OCI-LY7 (cell line): ENCODE data around the gene C1QBP. TPM values are rescaled to one million over a fixed set of nuclear protein-coding genes. Genes with fewer than 3 reads are reported as not detected.
A peak's percentile ranks its signal among the peaks of the same experiment; 100 is the strongest.

ENCODE experiments used
- BruUV-seq: library from RNA; stranded (reverse); fragments of 400-500 nt; replicated peaks from 2 replicates; lab custom pipeline; 2021; lab: Mats Ljungman, UMichigan
- CTCF ChIA-PET: fragments of 300-600 bp; sonication (Branson Sonifier 250); formaldehyde crosslinking; loops from one replicate; lab custom pipeline; 2022; ENCODE audit warnings: antibody characterized with exemption; ENCODE audit not compliant: unreplicated experiment; lab: Charles Lee
- POLR2A ChIA-PET: fragments of 300-600 bp; sonication (Branson Sonifier 250); formaldehyde crosslinking; loops from one replicate; lab custom pipeline; 2022; ENCODE audit warnings: antibody characterized with exemption; lab: Charles Lee
- DNase-seq: peaks from one replicate; pipeline ENCODE4 v3.0.0-alpha.2; 2015; ENCODE audit warnings: low spot score
- H2AFZ ChIP-seq: fragments of 200-600 bp; sonication (generic), shearing (Covaris generic); 2 replicates; pipeline ENCODE4 v1.6.1; 2014; ENCODE audit warnings: mild to moderate bottlenecking, antibody characterized with exemption, low read length, moderate library complexity
- H3K27ac ChIP-seq: fragments of 200-600 bp; sonication (generic); 2 replicates; pipeline ENCODE4 v1.5.1; 2014; ENCODE audit warnings: mixed run types, low read depth, mild to moderate bottlenecking, moderate library complexity, low read length, inconsistent platforms; ENCODE audit not compliant: poor library complexity, severe bottlenecking
- H3K36me3 ChIP-seq: fragments of 200-600 bp; sonication (generic); 2 replicates; pipeline ENCODE4 v1.6.1; 2014; ENCODE audit warnings: mild to moderate bottlenecking, antibody characterized with exemption, low read length, moderate library complexity, mixed read lengths; ENCODE audit not compliant: insufficient read depth
- H3K4me1 ChIP-seq: fragments of 200-600 bp; sonication (generic); 2 replicates; pipeline ENCODE4 v1.5.1; 2014; ENCODE audit warnings: mild to moderate bottlenecking, low read length; ENCODE audit not compliant: insufficient read depth, poor library complexity, severe bottlenecking
- H3K4me2 ChIP-seq: fragments of 200-600 bp; sonication (generic); 2 replicates; pipeline ENCODE4 v1.6.1; 2014; ENCODE audit warnings: mild to moderate bottlenecking, low read length
- H3K4me3 ChIP-seq: fragments of 200-600 bp; sonication (generic); 2 replicates; pipeline ENCODE4 v1.5.1; 2014; ENCODE audit warnings: mild to moderate bottlenecking, low read depth, low read length; ENCODE audit not compliant: poor library complexity, severe bottlenecking
- H3K79me2 ChIP-seq: fragments of 200-600 bp; sonication (generic); 2 replicates; pipeline ENCODE4 v1.6.1; 2016; ENCODE audit warnings: low read depth, mild to moderate bottlenecking, low read length, moderate library complexity, mixed read lengths; ENCODE audit not compliant: insufficient read depth
- H3K9me2 ChIP-seq: fragments of 200-600 bp; sonication (generic); 2 replicates; pipeline ENCODE4 v1.6.1; 2016; ENCODE audit warnings: mild to moderate bottlenecking, low read length, mixed read lengths; ENCODE audit not compliant: insufficient read depth
- H3K9me3 ChIP-seq: fragments of 200-600 bp; sonication (generic); 2 replicates; pipeline ENCODE4 v1.6.1; 2014; ENCODE audit warnings: mild to moderate bottlenecking, mixed run types, low read length, mixed read lengths
- H4K20me1 ChIP-seq: fragments of 200-600 bp; sonication (generic); 2 replicates; pipeline ENCODE4 v1.6.1; 2014; ENCODE audit warnings: mild to moderate bottlenecking, antibody characterized with exemption, low read length, moderate library complexity, mixed read lengths; ENCODE audit not compliant: insufficient read depth
- CTCF ChIP-seq: fragments of 200-600 bp; sonication (generic); conservative IDR thresholded peaks from 2 replicates; pipeline ENCODE4 v1.5.1; 2014; ENCODE audit warnings: mild to moderate bottlenecking, antibody characterized with exemption, low read length, moderate library complexity, mixed read lengths
- EZH2phosphoT487 ChIP-seq: fragments of 200-600 bp; sonication (generic); IDR thresholded peaks from 2 replicates; pipeline ENCODE4 v1.6.1; 2018; ENCODE audit warnings: low read depth, borderline replicate concordance, mild to moderate bottlenecking, mixed run types, antibody characterized with exemption, low read length, moderate library complexity, mixed read lengths
- intact Hi-C: fragments of 100-400 bp; cut with micrococcal nuclease; formaldehyde crosslinking; loops from one replicate; pipeline ENCODE4 v1.10.0; 2022; ENCODE audit not compliant: unreplicated experiment
- total RNA-seq, 2 experiments: library from RNA; depleted of rRNA in 1 of 2; stranded (reverse); fragments of >200 nt in 1 of 2; shearing (Covaris generic) in 1 of 2; gene quantifications; 2 replicates each; pipeline ENCODE4 v1.2.3, GENCODE V29; 2014 to 2022

The C1QBP gene
- total RNA-seq, 2 experiments from 2014 or later: 260 to 322 TPM

GRCh38 chr17:5486206-5487124, 47.5 kb upstream of the C1QBP start, which contains the start of gene MIS12:
TSS of gene MIS12 (plus strand) at chr17:5486566. CDS start at chr17:5488863, 2,297 bp downstream.
- peaks cover 71% of the 10 kb centered on the region for H3K79me2 ChIP-seq

GRCh38 chr17:5485270-5486205, 46.6 kb upstream of the C1QBP start, which contains the start of gene DERL2:
TSS of gene DERL2 (minus strand) at chr17:5486178. CDS start at chr17:5486161, 17 bp downstream.
- peak; percentile 41 for DNase-seq
- peak within 1 kb of the TSS; percentile 57; the same call in 1 of the 2 replicates for H2AFZ ChIP-seq

More at GRCh38 chr17:5486206-5487124, 47.5 kb upstream of the C1QBP start, which contains the start of gene MIS12:
- peak within 1 kb of the TSS; percentile 57; the same call in 1 of the 2 replicates for H2AFZ ChIP-seq
- no peaks in the 10 kb centered on the region for H3K9me2 ChIP-seq
- H3K4me2 ChIP-seq: peak within 1 kb of the TSS; percentile 73
- peak within 1 kb of the TSS; percentile 85 for H3K4me3 ChIP-seq
- TF ChIP-seq EZH2phosphoT487: no peak
- no peak for TF ChIP-seq CTCF
- POLR2A ChIA-PET: interaction anchor here (0.5 to 1.1 kb wide), 4 partner anchors 13 to 18 kb away, joined by 3 to 7 read pairs (median 3); partner anchors contain the start of gene DHX33
- peaks cover 14% of the 10 kb centered on the region for H4K20me1 ChIP-seq
- H3K4me1 ChIP-seq: peaks cover 28% of the 10 kb centered on the region
- BruUV-seq: no TSS peak
- peak; percentile 99 for DNase-seq
- intact Hi-C loops: loop anchor here (1.0 to 5.0 kb wide), 3 partner anchors 17 to 96 kb away; partner anchors contain the start of genes NLRP1 and NUP88
- peak within 1 kb of the TSS; percentile 89 for H3K27ac ChIP-seq
- CTCF ChIA-PET: interaction anchor here (1.0 kb wide), 1 partner anchor 47 kb away, joined by 3 read pairs; the partner anchor contains the start of gene C1QBP
- peaks cover 71% of the 10 kb centered on the region for H3K36me3 ChIP-seq
- no peaks in the 10 kb centered on the region for H3K9me3 ChIP-seq

More at GRCh38 chr17:5485270-5486205, 46.6 kb upstream of the C1QBP start, which contains the start of gene DERL2:
- intact Hi-C loops: loop anchor here (1.0 to 5.0 kb wide), 3 partner anchors 16 to 97 kb away; partner anchors contain the start of genes NLRP1 and NUP88
- Histone ChIP-seq H3K79me2 (peaks cover 71% of the 10 kb centered on the region), H3K4me1 (peaks cover 28% of the 10 kb centered on the region), H3K27ac (peak within 1 kb of the TSS; percentile 89), H3K9me3 (no peaks in the 10 kb centered on the region), H3K9me2 (no peaks in the 10 kb centered on the region), H4K20me1 (peaks cover 14% of the 10 kb centered on the region), H3K4me2 (peak within 1 kb of the TSS; percentile 73), H3K4me3 (peak within 1 kb of the TSS; percentile 85), H3K36me3 (peaks cover 72% of the 10 kb centered on the region)
- ChIA-PET CTCF (interaction anchor here (1.0 to 1.3 kb wide), 2 partner anchors 19 to 46 kb away, joined by 3 to 4 read pairs; partner anchors contain the start of gene C1QBP), POLR2A (interaction anchor here (0.5 to 1.3 kb wide), 5 partner anchors 12 to 17 kb away, joined by 3 to 7 read pairs (median 4); partner anchors contain the start of gene DHX33)
- TSS peak; percentile 59 for BruUV-seq
- TF ChIP-seq EZH2phosphoT487 (no peak), CTCF (no peak)
